WERI-Rb-1 (cell line): Measurements from ENCODE around the gene TUBA4B.

Experiments used
- DNase-seq: peaks from one replicate; pipeline ENCODE4 v3.0.0-alpha.2; 2020
- H3K27ac ChIP-seq: fragments of 250-450 bp; sonication (Bioruptor Pico); 2 replicates; pipeline ENCODE4 v1.5.1; 2020; ENCODE audit warnings: mild to moderate bottlenecking, moderate library complexity
- H3K27me3 ChIP-seq: fragments of 250-450 bp; sonication (Bioruptor Pico); 2 replicates; pipeline ENCODE4 v1.5.1; 2021; ENCODE audit warnings: mild to moderate bottlenecking, low read depth, moderate library complexity; ENCODE audit not compliant: insufficient read depth, severe bottlenecking
- H3K36me3 ChIP-seq: fragments of 250-450 bp; sonication (Bioruptor Pico); 2 replicates; pipeline ENCODE4 v1.5.1; 2020; ENCODE audit warnings: mild to moderate bottlenecking, moderate library complexity
- H3K4me3 ChIP-seq: 2 replicates; pipeline ENCODE4 v1.5.1; 2011; ENCODE audit warnings: low read depth, mild to moderate bottlenecking, control low read depth, low read length
- H3K9me3 ChIP-seq: fragments of 250-450 bp; sonication (Bioruptor Pico); 2 replicates; pipeline ENCODE4 v1.5.1; 2021; ENCODE audit warnings: mild to moderate bottlenecking, moderate library complexity; ENCODE audit not compliant: severe bottlenecking
- CTCF ChIP-seq: IDR thresholded peaks from 2 replicates; pipeline ENCODE4 v1.5.1; 2011; ENCODE audit warnings: low read depth, mild to moderate bottlenecking, control low read depth, inconsistent platforms, low read length

TUBA4B gene

GRCh38 chr2:219268294-219268693 lies 15.3 kb downstream of the TUBA4B start:
- Histone ChIP-seq H3K9me3 (no peaks in the 10 kb centered on the region), H3K36me3 (peaks cover 6% of the 10 kb centered on the region), H3K27ac (no peak overlapping the region)

GRCh38 chr2:219269362-219270054 lies 16.5 kb downstream of the TUBA4B start:
- no peak overlapping the region for H3K4me3 ChIP-seq
- no peak overlapping the region for H3K27ac ChIP-seq
- TF ChIP-seq CTCF = no peak
- H3K27me3 ChIP-seq = no peaks in the 10 kb centered on the region
- H3K9me3 ChIP-seq = no peaks in the 10 kb centered on the region
- H3K36me3 ChIP-seq = peaks cover 6% of the 10 kb centered on the region
- no peak for DNase-seq

More at GRCh38 chr2:219268294-219268693, 15.3 kb downstream of the TUBA4B start:
- no peak for DNase-seq
- TF ChIP-seq CTCF = no peak
- no peak overlapping the region for H3K4me3 ChIP-seq
- H3K27me3 ChIP-seq = no peaks in the 10 kb centered on the region

- no peak for TF ChIP-seq CTCF
- H3K27ac ChIP-seq = no peak overlapping the region
- DNase-seq = no peak
Measured at GRCh38 chr2:219270055-219270372, 17.0 kb downstream of the TUBA4B start.

GRCh38 chr2:219271021-219271420 lies 18.0 kb downstream of the TUBA4B start:
- DNase-seq = no peak
- H3K27me3 ChIP-seq = no peaks in the 10 kb centered on the region
- TF ChIP-seq CTCF = no peak
- H3K9me3 ChIP-seq = no peaks in the 10 kb centered on the region
- no peak overlapping the region for H3K4me3 ChIP-seq
- peaks cover 6% of the 10 kb centered on the region for H3K36me3 ChIP-seq
- no peak overlapping the region for H3K27ac ChIP-seq

More at GRCh38 chr2:219270055-219270372, 17.0 kb downstream of the TUBA4B start:
- no peaks in the 10 kb centered on the region for H3K27me3 ChIP-seq
- H3K4me3 ChIP-seq = no peak overlapping the region
- H3K36me3 ChIP-seq = peaks cover 6% of the 10 kb centered on the region
- H3K9me3 ChIP-seq = no peaks in the 10 kb centered on the region

- no peak overlapping the region for H3K4me3 ChIP-seq
- DNase-seq = no peak
- no peaks in the 10 kb centered on the region for H3K27me3 ChIP-seq
- H3K27ac ChIP-seq = peak overlapping the region; percentile 63
- H3K36me3 ChIP-seq = peaks cover 6% of the 10 kb centered on the region
- TF ChIP-seq CTCF = no peak
- no peaks in the 10 kb centered on the region for H3K9me3 ChIP-seq
Measured at GRCh38 chr2:219272356-219272755, 19.3 kb downstream of the TUBA4B start.

GRCh38 chr2:219272995-219273394 lies 20.0 kb downstream of the TUBA4B start:
- peak; percentile 60 for DNase-seq
- Histone ChIP-seq H3K36me3 (peaks cover 6% of the 10 kb centered on the region), H3K27ac (peak overlapping the region; percentile 63), H3K9me3 (no peaks in the 10 kb centered on the region), H3K27me3 (no peaks in the 10 kb centered on the region), H3K4me3 (no peak overlapping the region)
- TF ChIP-seq CTCF = no peak
